K562 (cell line): ENCODE measurements around the gene RANBP3. TPM values are rescaled to one million over a fixed set of nuclear protein-coding genes. Genes with fewer than 3 reads are reported as not detected.
A peak's percentile ranks its signal among the peaks of the same experiment; 100 is the strongest.

Experiments used
- CBX3 ChIP-seq, 2 experiments: IDR thresholded peaks; 1 replicate in 1 of 2; 2 replicates in 1 of 2; pipeline ENCODE4 v1.6.1; 2012; ENCODE audit warnings: inconsistent platforms in 2 of 2, low read length in 2 of 2, borderline replicate concordance in 1 of 2, control low read depth in 1 of 2
- DACH1 ChIP-seq: fragments of 450-650 bp; IDR thresholded peaks from 2 replicates; pipeline ENCODE4 v1.6.1; 2018; ENCODE audit not compliant: partially characterized antibody
- DIDO1 ChIP-seq: fragments of 450-650 bp; IDR thresholded peaks from 2 replicates; pipeline ENCODE4 v1.6.1; 2016; ENCODE audit warnings: low read depth, missing biosample characterization, missing genetic modification characterization
- FOXA1 ChIP-seq: fragments of 450-650 bp; IDR thresholded peaks from 2 replicates; pipeline ENCODE4 v1.6.1; 2016; ENCODE audit warnings: mild to moderate bottlenecking, borderline replicate concordance
- HDAC3 ChIP-seq: fragments of 450-650 bp; IDR thresholded peaks from 2 replicates; pipeline ENCODE4 v1.6.1; 2018; ENCODE audit warnings: borderline replicate concordance, mild to moderate bottlenecking, moderate library complexity; ENCODE audit not compliant: partially characterized antibody
- HNRNPUL1 ChIP-seq: fragments of 200-400 bp; formaldehyde crosslinking; IDR thresholded peaks from 2 replicates; pipeline ENCODE4 v1.6.1; 2017; ENCODE audit warnings: low read length
- MCM7 ChIP-seq, 2 experiments: fragments of 450-650 bp; IDR thresholded peaks; 2 replicates each; pipeline ENCODE4 v1.6.1; 2016 to 2018
- NELFE ChIP-seq: IDR thresholded peaks from 2 replicates; pipeline ENCODE4 v1.6.1; 2011; ENCODE audit warnings: mild to moderate bottlenecking; ENCODE audit not compliant: insufficient read depth, insufficient read length
- OTX1 ChIP-seq: fragments of 450-650 bp; formaldehyde crosslinking; IDR thresholded peaks from 2 replicates; pipeline ENCODE4 v1.4.0; 2022; ENCODE audit warnings: mild to moderate bottlenecking
- PATZ1 ChIP-seq: fragments of 250-450 bp; sonication (Bioruptor Pico); IDR thresholded peaks from 2 replicates; pipeline ENCODE4 v1.5.0; 2020; ENCODE audit warnings: mild to moderate bottlenecking, borderline replicate concordance
- REST ChIP-seq, 2 experiments: fragments of 450-650 bp; formaldehyde crosslinking in 1 of 2; IDR thresholded peaks; 2 replicates each; pipeline versions ENCODE4 v1.4.0 to v1.6.1; 2014 to 2020; ENCODE audit warnings: mild to moderate bottlenecking in 2 of 2, borderline replicate concordance in 1 of 2, low read depth in 1 of 2
- SIN3B ChIP-seq: fragments of 450-650 bp; IDR thresholded peaks from 2 replicates; pipeline ENCODE4 v1.6.1; 2017; ENCODE audit warnings: low read depth, mild to moderate bottlenecking, moderate library complexity
- ZNF347 ChIP-seq: fragments of 450-650 bp; formaldehyde crosslinking; IDR thresholded peaks from 2 replicates; pipeline ENCODE4 v1.4.0; 2020; ENCODE audit warnings: low read depth, mild to moderate bottlenecking, moderate library complexity
- polyA plus RNA-seq, 8 experiments: library from polyadenylated mRNA; depleted of rRNA in 4 of 8; stranded (reverse) in 5 of 8; unstranded in 3 of 8; fragments of >200 nt; fragmentation: Nextera tagmentation in 2 of 8; fragmentation: Illumina TruSeq in 1 of 8; extraction: Ambion mirVana in 2 of 8; extraction: Trizol in 1 of 8; gene quantifications; 2 replicates each; pipeline versions ENCODE4 v1.2.1 to v1.2.3, GENCODE V29; 2011 to 2014; ENCODE audit warnings: inconsistent platforms in 1 of 8, missing spikeins in 1 of 8
- total RNA-seq, 7 experiments: library from RNA; depleted of rRNA in 6 of 7; stranded (reverse); fragments of >200 nt in 6 of 7; fragmentation: Illumina TruSeq in 2 of 7; extraction: Trizol in 2 of 7; gene quantifications; 2 replicates each; pipeline versions ENCODE4 v1.2.1 to v1.2.3, GENCODE V29; 2011 to 2021; ENCODE audit warnings: low replicate concordance in 1 of 7

Gene RANBP3
- total and polyA plus RNA-seq, 9 of the 15 experiments (the other 6 are each of a cell fraction or from before 2014, with no cell fraction given), result 0.90 to 95.1 (median 63.2) TPM

- TF ChIP-seq PATZ1 (CRISPR knock-in tag), result no peak
- TF ChIP-seq CBX3 (IDR thresholded peaks at IDR 0.05; ENCODE audit: borderline replicate concordance in 1 of 2, low read length in 2 of 2), result peak in 1 of 2 experiments; percentile 94; a peak in 2 of 3 replicates
- TF ChIP-seq MCM7 (IDR thresholded peaks at IDR 0.05), result no peak
- peak; percentile 96 for TF ChIP-seq SIN3B
- no peak for TF ChIP-seq REST (IDR thresholded peaks at IDR 0.05; ENCODE audit: borderline replicate concordance)
- TF ChIP-seq REST (CRISPR knock-in tag; IDR thresholded peaks at IDR 0.05; ENCODE audit: low read depth), result no peak; the same call in 1 of the 2 replicates
- TF ChIP-seq OTX1 (CRISPR knock-in tag), result peak; percentile 60; the same call in 1 of the 2 replicates
- no peak for TF ChIP-seq FOXA1
- no peak for TF ChIP-seq ZNF347 (CRISPR knock-in tag)
- TF ChIP-seq HNRNPUL1, result no peak
- TF ChIP-seq DIDO1 (tag), result 0 out of 2 replicates have a peak, but pooled peaks have one; percentile 23
- no peak for TF ChIP-seq NELFE
- TF ChIP-seq DACH1, result no peak
- TF ChIP-seq HDAC3, result no peak
These were observed at the start of gene RANBP3 (continued) for GRCh38 chr19:5977785-5978605.
